Stimulated activated CD8-positive, alpha-beta memory T cell treated with anti-CD3 and anti-CD28 coated beads, Interleukin-2, amount 100 ng/mL, for 48 hours (primary cell): ENCODE measurements around the gene C19orf25.
"Not testable (repeated sequence)": the region's sequence is repeated elsewhere in the genome, so short reads cannot be mapped to it uniquely, and the experiment has no call there.

Source experiments
- DNase-seq, 2 donors: peaks; one replicate each; pipeline ENCODE4 v3.0.0-alpha.2; 2020; ENCODE audit warnings: low read depth in 2 of 2

C19orf25 gene

GRCh38 chr19:1512671-1513498 is 33.9 kb upstream of the C19orf25 start, which contains the start of gene ADAMTSL5:
Gene ADAMTSL5, minus strand, starts transcription at chr19:1513019. Its CDS starts 2,076 bp downstream, at chr19:1510943.
- peak; percentile 61 to 73 for DNase-seq

- DNase-seq: no peak
Observed at GRCh38 chr19:1511318-1512317, 32.6 kb upstream of the C19orf25 start.

- DNase-seq: no peak
Observed at GRCh38 chr19:1510807-1511206, 31.8 kb upstream of the C19orf25 start.

- no peak for DNase-seq
Observed at GRCh38 chr19:1510442-1510806, 31.4 kb upstream of the C19orf25 start.

GRCh38 chr19:1509602-1510441 is 30.8 kb upstream of the C19orf25 start:
- no peak for DNase-seq

GRCh38 chr19:1508507-1508856 is 29.5 kb upstream of the C19orf25 start:
- no peak for DNase-seq

- peak; percentile 75 to 87 for DNase-seq
Observed at GRCh38 chr19:1507763-1508506, 28.9 kb upstream of the C19orf25 start.

GRCh38 chr19:1507192-1507660 is 28.2 kb upstream of the C19orf25 start:
- DNase-seq: no peak

GRCh38 chr19:1505991-1506881 is 27.2 kb upstream of the C19orf25 start:
- no peak for DNase-seq

GRCh38 chr19:1505012-1505411 is 26.0 kb upstream of the C19orf25 start:
- DNase-seq: no peak

- DNase-seq: no peak
Observed at GRCh38 chr19:1503925-1504773, 25.1 kb upstream of the C19orf25 start.

- peak; percentile 63 to 72 for DNase-seq
Observed at GRCh38 chr19:1503089-1503924, 24.3 kb upstream of the C19orf25 start.

GRCh38 chr19:1502433-1503088 is 23.5 kb upstream of the C19orf25 start:
- no peak for DNase-seq

GRCh38 chr19:1501200-1501595 is 22.2 kb upstream of the C19orf25 start:
- DNase-seq: no peak

- not testable (repeated sequence) for DNase-seq
Observed at GRCh38 chr19:1499231-1499630, 20.2 kb upstream of the C19orf25 start.

GRCh38 chr19:1497578-1498235 is 18.7 kb upstream of the C19orf25 start:
- no peak for DNase-seq
